Mucosa of stomach (tissue), 1 donor: ENCODE data around the gene PTMS.

Experiments
- H3K27me3 ChIP-seq: one replicate; pipeline ENCODE4 v1.7.0; 2013; ENCODE audit warnings: mild to moderate bottlenecking, low read length; ENCODE audit not compliant: control insufficient read depth, insufficient read depth
- H3K36me3 ChIP-seq: one replicate; pipeline ENCODE4 v1.7.0; 2013; ENCODE audit warnings: low read length; ENCODE audit not compliant: control insufficient read depth, insufficient read depth
- H3K4me1 ChIP-seq: one replicate; pipeline ENCODE4 v1.7.0; 2013; ENCODE audit warnings: mild to moderate bottlenecking, low read length; ENCODE audit not compliant: control insufficient read depth, insufficient read depth
- H3K4me3 ChIP-seq: one replicate; pipeline ENCODE4 v1.7.0; 2013; ENCODE audit warnings: low read length
- H3K9ac ChIP-seq: one replicate; pipeline ENCODE4 v1.7.0; 2013; ENCODE audit warnings: mild to moderate bottlenecking, low read length, moderate library complexity
- H3K9me3 ChIP-seq: one replicate; pipeline ENCODE4 v1.7.0; 2013; ENCODE audit warnings: mild to moderate bottlenecking, low read length, moderate library complexity; ENCODE audit not compliant: control insufficient read depth
- donor health status: Pancreatic carcinoma.

Gene PTMS

DNA sequence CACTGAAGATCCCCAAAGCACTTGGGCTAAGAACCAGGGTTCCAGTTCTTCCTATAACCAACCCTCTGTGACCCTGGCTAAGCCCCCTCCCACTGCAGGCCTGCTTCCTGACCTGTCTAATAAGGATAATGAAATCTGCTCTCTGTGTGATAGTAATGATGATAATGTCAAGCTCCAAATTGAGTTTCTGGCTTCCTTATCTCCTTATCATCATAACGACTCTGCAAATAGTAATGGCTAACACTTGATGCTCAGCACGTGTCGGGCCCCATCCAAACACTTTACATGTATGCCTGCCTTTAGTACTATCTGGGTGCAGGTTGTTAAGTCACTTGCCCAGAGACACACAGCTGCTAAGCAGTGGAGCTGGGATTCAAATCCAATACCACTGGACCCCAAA is 50.4 kb downstream of the PTMS start:
- Histone ChIP-seq H3K4me1 (no peaks in the 10 kb centered on the region), H3K4me3 (no peak overlapping the region), H3K9ac (no peak overlapping the region), H3K27me3 (peaks cover 51% of the 10 kb centered on the region), H3K36me3 (no peaks in the 10 kb centered on the region), H3K9me3 (no peaks in the 10 kb centered on the region)

GRCh38 chr12:6817098-6817497 is 50.9 kb downstream of the PTMS start:
- Histone ChIP-seq H3K27me3 (peaks cover 56% of the 10 kb centered on the region), H3K9ac (no peak overlapping the region), H3K9me3 (no peaks in the 10 kb centered on the region), H3K4me1 (no peaks in the 10 kb centered on the region), H3K4me3 (no peak overlapping the region), H3K36me3 (no peaks in the 10 kb centered on the region)

DNA sequence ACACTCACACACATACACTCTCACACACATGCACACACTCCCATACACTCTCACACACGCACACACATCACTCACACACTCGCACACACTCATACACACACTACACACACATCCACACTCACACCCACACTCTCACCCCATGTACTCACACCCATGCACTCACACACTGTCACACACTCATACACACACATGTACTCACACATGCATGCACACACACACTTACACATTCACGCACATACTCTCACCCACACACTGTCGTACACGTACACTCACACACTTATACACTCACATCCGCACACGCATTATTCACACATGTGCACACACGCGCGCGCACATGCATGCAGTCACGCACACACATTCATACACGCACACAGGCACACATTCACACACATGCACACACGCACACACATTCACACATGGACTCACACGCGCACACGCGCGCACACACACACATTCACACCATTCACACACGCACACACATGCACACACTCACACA is 51.5 kb downstream of the PTMS start:
- Histone ChIP-seq H3K9me3 (no peaks in the 10 kb centered on the region), H3K4me3 (no peak overlapping the region), H3K9ac (no peak overlapping the region), H3K4me1 (no peaks in the 10 kb centered on the region), H3K36me3 (no peaks in the 10 kb centered on the region), H3K27me3 (peaks cover 60% of the 10 kb centered on the region)

GRCh38 chr12:6818222-6818621 is 52.1 kb downstream of the PTMS start:
- no peaks in the 10 kb centered on the region for H3K4me1 ChIP-seq
- no peak overlapping the region for H3K9ac ChIP-seq
- H3K9me3 ChIP-seq: no peaks in the 10 kb centered on the region
- no peak overlapping the region for H3K4me3 ChIP-seq
- peaks cover 65% of the 10 kb centered on the region for H3K27me3 ChIP-seq
- no peaks in the 10 kb centered on the region for H3K36me3 ChIP-seq

GRCh38 chr12:6818645-6819044 is 52.5 kb downstream of the PTMS start:
- Histone ChIP-seq H3K36me3 (no peaks in the 10 kb centered on the region), H3K4me1 (no peaks in the 10 kb centered on the region), H3K27me3 (peaks cover 69% of the 10 kb centered on the region), H3K9ac (no peak overlapping the region), H3K9me3 (no peaks in the 10 kb centered on the region), H3K4me3 (no peak overlapping the region)

DNA sequence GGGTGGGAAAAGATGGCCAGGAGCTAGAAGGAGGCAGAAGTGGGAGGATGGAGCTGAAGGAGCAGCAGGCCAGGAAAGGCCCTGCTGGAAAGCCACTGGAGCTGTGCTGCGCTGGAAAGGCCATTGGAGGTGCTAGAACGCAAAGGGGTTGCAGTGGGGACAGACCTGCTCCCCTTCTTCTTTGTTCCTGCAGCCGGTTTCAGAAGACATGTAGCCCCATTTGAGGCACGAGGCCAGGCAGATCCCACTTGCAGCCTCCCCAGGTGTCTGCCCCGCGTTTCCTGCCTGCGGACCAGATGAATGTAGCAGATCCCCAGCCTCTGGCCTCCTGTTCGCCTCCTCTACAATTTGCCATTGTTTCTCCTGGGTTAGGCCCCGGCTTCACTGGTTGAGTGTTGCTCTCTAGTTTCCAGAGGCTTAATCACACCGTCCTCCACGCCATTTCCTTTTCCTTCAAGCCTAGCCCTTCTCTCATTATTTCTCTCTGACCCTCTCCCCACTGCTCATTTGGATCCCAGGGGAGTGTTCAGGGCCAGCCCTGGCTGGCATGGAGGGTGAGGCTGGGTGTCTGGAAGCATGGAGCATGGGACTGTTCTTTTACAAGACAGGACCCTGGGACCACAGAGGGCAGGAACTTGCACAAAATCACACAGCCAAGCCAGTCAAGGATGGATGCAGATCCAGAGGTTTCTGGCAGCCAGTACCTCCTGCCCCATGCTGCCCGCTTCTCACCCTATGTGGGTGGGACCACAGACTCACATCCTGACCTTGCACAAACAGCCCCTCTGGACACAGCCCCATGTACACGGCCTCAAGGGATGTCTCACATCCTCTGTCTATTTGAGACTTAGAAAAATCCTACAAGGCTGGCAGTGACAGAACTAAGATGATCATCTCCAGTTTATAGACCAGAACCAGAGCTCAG is 53.2 kb downstream of the PTMS start:
- Histone ChIP-seq H3K4me3 (no peak overlapping the region), H3K36me3 (no peaks in the 10 kb centered on the region), H3K9ac (no peak overlapping the region), H3K9me3 (no peaks in the 10 kb centered on the region), H3K4me1 (no peaks in the 10 kb centered on the region), H3K27me3 (peaks cover 69% of the 10 kb centered on the region)

DNA sequence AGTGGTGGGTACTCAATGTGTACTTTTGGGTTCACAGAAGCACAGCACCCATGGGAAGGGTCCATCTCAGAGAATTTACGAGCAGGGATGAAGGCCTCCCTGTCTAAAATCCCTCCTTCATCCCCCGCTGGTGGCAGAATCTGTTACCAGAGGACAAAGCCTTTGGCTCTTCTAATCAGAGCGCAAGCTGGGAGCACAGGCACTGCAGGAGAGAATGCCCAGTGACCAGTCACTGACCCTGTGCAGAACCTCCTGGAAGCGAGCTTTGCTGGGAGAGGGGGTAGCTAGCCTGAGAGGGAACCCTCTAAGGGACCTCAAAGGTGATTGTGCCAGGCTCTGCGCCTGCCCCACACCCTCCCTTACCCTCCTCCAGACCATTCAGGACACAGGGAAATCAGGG is 54.0 kb downstream of the PTMS start:
- Histone ChIP-seq H3K36me3 (no peaks in the 10 kb centered on the region), H3K9me3 (no peaks in the 10 kb centered on the region), H3K9ac (no peak overlapping the region), H3K4me3 (no peak overlapping the region), H3K4me1 (no peaks in the 10 kb centered on the region), H3K27me3 (peaks cover 69% of the 10 kb centered on the region)
